ENCODE measurements around the gene RPAP2. TPM values are rescaled to one million over a fixed set of nuclear protein-coding genes. Genes with fewer than 3 reads are reported as not detected.

The RPAP2 gene
- total and polyA plus RNA-seq, 2 donors (not counting 1 experiment from before 2014, with no cell fraction given), result 5.6 to 13.3 TPM

GRCh38 chr1:92446546-92446945 is 147.7 kb downstream of the RPAP2 start:
- H3K27ac ChIP-seq (ENCODE audit: insufficient read depth, low read length), result no peak overlapping the region
- no peak overlapping the region for H2AFZ ChIP-seq (ENCODE audit: low read length)
- no peaks in the 10 kb centered on the region for H3K79me2 ChIP-seq (ENCODE audit: control insufficient read depth, insufficient read depth, low read length)
- H3K4me2 ChIP-seq (ENCODE audit: extremely low read depth, insufficient read depth, low read length), result no peak overlapping the region
- no peaks in the 10 kb centered on the region for H3K9me3 ChIP-seq (ENCODE audit: control insufficient read depth, insufficient read depth, low read depth, low read length)
- H4K20me1 ChIP-seq (ENCODE audit: control insufficient read depth, extremely low read depth, insufficient read depth, low read length), result no peaks in the 10 kb centered on the region
- H3K27me3 ChIP-seq (ENCODE audit: control insufficient read depth, insufficient read depth, low read length), result no peaks in the 10 kb centered on the region
- no peak overlapping the region for H3K4me3 ChIP-seq (replicated peaks in 1 of 4; ENCODE audit: control extremely low read depth in 1 of 4, insufficient read depth in 1 of 4, low read depth in 3 of 4, low read length in 4 of 4)
- TF ChIP-seq EZH2 (IDR thresholded peaks at IDR 0.05; ENCODE audit: low read length, missing control alignments) (no peak), CTCF (conservative IDR thresholded peaks at IDR 0.05 in 1 of 2, IDR thresholded peaks at IDR 0.05 in 1 of 2; ENCODE audit: low read depth in 1 of 2, low read length in 2 of 2) (no peak)
- H3K9ac ChIP-seq (ENCODE audit: insufficient read depth, low read length), result no peak overlapping the region
- no peaks in the 10 kb centered on the region for H3K4me1 ChIP-seq (ENCODE audit: control insufficient read depth, extremely low read depth, insufficient read depth, low read length)
- no peaks in the 10 kb centered on the region for H3K36me3 ChIP-seq (ENCODE audit: control insufficient read depth, insufficient read depth, low read length)
- DNase-seq (ENCODE audit: low read depth in 2 of 2), result peak; percentile 55 to 82

- Histone ChIP-seq H2AFZ (ENCODE audit: low read length) (no peak overlapping the region), H3K79me2 (ENCODE audit: control insufficient read depth, insufficient read depth, low read length) (no peaks in the 10 kb centered on the region), H3K9ac (ENCODE audit: insufficient read depth, low read length) (no peak overlapping the region), H3K9me3 (ENCODE audit: control insufficient read depth, insufficient read depth, low read depth, low read length) (no peaks in the 10 kb centered on the region), H3K27ac (ENCODE audit: insufficient read depth, low read length) (no peak overlapping the region), H3K4me3 (replicated peaks in 1 of 4; ENCODE audit: control extremely low read depth in 1 of 4, insufficient read depth in 1 of 4, low read depth in 3 of 4, low read length in 4 of 4) (no peak overlapping the region), H3K27me3 (ENCODE audit: control insufficient read depth, insufficient read depth, low read length) (no peaks in the 10 kb centered on the region), H4K20me1 (ENCODE audit: control insufficient read depth, extremely low read depth, insufficient read depth, low read length) (no peaks in the 10 kb centered on the region), H3K36me3 (ENCODE audit: control insufficient read depth, insufficient read depth, low read length) (no peaks in the 10 kb centered on the region), H3K4me2 (ENCODE audit: extremely low read depth, insufficient read depth, low read length) (no peak overlapping the region), H3K4me1 (ENCODE audit: control insufficient read depth, extremely low read depth, insufficient read depth, low read length) (no peaks in the 10 kb centered on the region)
- peak; percentile 12 to 58 for DNase-seq (ENCODE audit: low read depth in 2 of 2)
- TF ChIP-seq CTCF (conservative IDR thresholded peaks at IDR 0.05 in 1 of 2, IDR thresholded peaks at IDR 0.05 in 1 of 2; ENCODE audit: low read depth in 1 of 2, low read length in 2 of 2) (no peak), EZH2 (IDR thresholded peaks at IDR 0.05; ENCODE audit: low read length, missing control alignments) (no peak)
Observed at GRCh38 chr1:92447033-92447681, 148.3 kb downstream of the RPAP2 start.

- H4K20me1 ChIP-seq (ENCODE audit: control insufficient read depth, extremely low read depth, insufficient read depth, low read length), result no peaks in the 10 kb centered on the region
- TF ChIP-seq CTCF (conservative IDR thresholded peaks at IDR 0.05 in 1 of 2, IDR thresholded peaks at IDR 0.05 in 1 of 2; ENCODE audit: low read depth in 1 of 2, low read length in 2 of 2) (no peak), EZH2 (IDR thresholded peaks at IDR 0.05; ENCODE audit: low read length, missing control alignments) (no peak)
Observed at GRCh38 chr1:92447976-92448375, 149.1 kb downstream of the RPAP2 start.

More at GRCh38 chr1:92447976-92448375, 149.1 kb downstream of the RPAP2 start:
- no peaks in the 10 kb centered on the region for H3K4me1 ChIP-seq (ENCODE audit: control insufficient read depth, extremely low read depth, insufficient read depth, low read length)
- no peaks in the 10 kb centered on the region for H3K36me3 ChIP-seq (ENCODE audit: control insufficient read depth, insufficient read depth, low read length)
- no peaks in the 10 kb centered on the region for H3K79me2 ChIP-seq (ENCODE audit: control insufficient read depth, insufficient read depth, low read length)
- no peak overlapping the region for H3K4me3 ChIP-seq (replicated peaks in 1 of 4; ENCODE audit: control extremely low read depth in 1 of 4, insufficient read depth in 1 of 4, low read depth in 3 of 4, low read length in 4 of 4)
- no peak for DNase-seq (ENCODE audit: low read depth in 2 of 2)
- no peaks in the 10 kb centered on the region for H3K27me3 ChIP-seq (ENCODE audit: control insufficient read depth, insufficient read depth, low read length)
- H2AFZ ChIP-seq (ENCODE audit: low read length), result no peak overlapping the region
- no peak overlapping the region for H3K9ac ChIP-seq (ENCODE audit: insufficient read depth, low read length)
- no peaks in the 10 kb centered on the region for H3K9me3 ChIP-seq (ENCODE audit: control insufficient read depth, insufficient read depth, low read depth, low read length)
- no peak overlapping the region for H3K4me2 ChIP-seq (ENCODE audit: extremely low read depth, insufficient read depth, low read length)
- no peak overlapping the region for H3K27ac ChIP-seq (ENCODE audit: insufficient read depth, low read length)

Other genes starting within 250 kb of the RPAP2 start
- gene SETSIP, start 223.6 kb upstream of the RPAP2 start, total RNA-seq, result 0.17 and 0.26 TPM in 2 replicates
- 0.11 and 0.12 TPM in 2 replicates for gene SETSIP, start 223.6 kb upstream of the RPAP2 start, polyA plus RNA-seq
- gene BTBD8, start 218.7 kb upstream of the RPAP2 start, total RNA-seq, result 10.6 and 10.8 TPM in 2 replicates
- 1.7 and 2.2 TPM in 2 replicates for gene BTBD8, start 218.7 kb upstream of the RPAP2 start, polyA plus RNA-seq
- gene C1orf146, start 81.1 kb upstream of the RPAP2 start, total RNA-seq, result not detected in 2 replicates
- not detected in 2 replicates for gene C1orf146, start 81.1 kb upstream of the RPAP2 start, polyA plus RNA-seq
- 7.8 and 8.7 TPM in 2 replicates for gene GLMN, start 72 bp upstream of the RPAP2 start, total RNA-seq
- gene GLMN, start 72 bp upstream of the RPAP2 start, polyA plus RNA-seq, result 8.1 and 9.1 TPM in 2 replicates
- under 0.01 TPM in 1 of 2 replicates, not detected in the other for gene GFI1, start 187.9 kb downstream of the RPAP2 start, total RNA-seq
- 0.06 and 0.10 TPM in 2 replicates for gene GFI1, start 187.9 kb downstream of the RPAP2 start, polyA plus RNA-seq